GM18861 (cell line): Measurements from ENCODE around the gene MAEA.
"Not testable (repeated sequence)": the region's sequence is repeated elsewhere in the genome, so short reads cannot be mapped to it uniquely, and the experiment has no call there.

Source experiments
- ATAC-seq: cut with Tn5 transposase; IDR thresholded peaks from one replicate; pipeline ENCODE4 v1.9.1; 2021; ENCODE audit not compliant: unreplicated experiment

Gene MAEA

DNA sequence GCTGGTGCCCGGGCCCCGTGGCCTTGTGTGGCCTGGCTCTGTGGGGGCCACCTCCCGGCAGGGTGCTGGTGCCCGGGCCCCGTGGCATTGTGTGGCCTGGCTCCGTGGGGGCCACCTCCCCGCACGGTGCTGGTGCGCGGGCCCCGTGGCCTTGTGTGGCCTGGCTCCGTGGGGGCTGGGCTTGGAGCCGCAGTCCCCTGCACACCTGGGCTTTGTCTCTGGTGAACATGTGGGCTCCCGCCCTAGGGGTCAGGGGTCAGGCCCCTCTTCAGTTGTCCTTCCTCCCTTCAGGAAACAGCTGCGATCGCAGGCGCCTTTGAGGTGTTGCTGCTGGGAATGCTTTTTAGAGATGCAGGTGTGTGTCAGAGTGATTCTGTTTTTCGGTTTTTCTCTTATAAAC, 74.5 kb downstream of the MAEA start:
- ATAC-seq = no peak

DNA sequence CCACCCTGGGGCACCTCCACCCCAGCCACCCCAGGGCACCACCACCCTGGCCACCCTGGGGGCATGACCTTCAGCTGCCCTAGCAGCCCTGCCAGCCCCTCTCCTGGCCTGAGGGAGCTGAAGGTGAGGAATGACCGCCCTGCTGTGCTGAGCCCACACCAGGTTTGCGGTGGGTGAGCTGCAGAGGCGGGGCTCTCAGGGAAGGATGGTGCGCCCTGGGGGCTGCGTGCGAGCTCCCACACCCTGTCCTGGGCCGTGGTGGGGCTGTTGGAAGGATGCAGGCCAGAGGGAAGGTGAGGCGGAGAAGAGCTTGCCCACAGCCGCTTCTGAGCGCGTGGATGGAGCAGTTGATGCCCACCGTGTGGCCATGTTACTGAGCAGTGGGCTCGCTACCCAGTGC, 75.1 kb downstream of the MAEA start:
- ATAC-seq = no peak

DNA sequence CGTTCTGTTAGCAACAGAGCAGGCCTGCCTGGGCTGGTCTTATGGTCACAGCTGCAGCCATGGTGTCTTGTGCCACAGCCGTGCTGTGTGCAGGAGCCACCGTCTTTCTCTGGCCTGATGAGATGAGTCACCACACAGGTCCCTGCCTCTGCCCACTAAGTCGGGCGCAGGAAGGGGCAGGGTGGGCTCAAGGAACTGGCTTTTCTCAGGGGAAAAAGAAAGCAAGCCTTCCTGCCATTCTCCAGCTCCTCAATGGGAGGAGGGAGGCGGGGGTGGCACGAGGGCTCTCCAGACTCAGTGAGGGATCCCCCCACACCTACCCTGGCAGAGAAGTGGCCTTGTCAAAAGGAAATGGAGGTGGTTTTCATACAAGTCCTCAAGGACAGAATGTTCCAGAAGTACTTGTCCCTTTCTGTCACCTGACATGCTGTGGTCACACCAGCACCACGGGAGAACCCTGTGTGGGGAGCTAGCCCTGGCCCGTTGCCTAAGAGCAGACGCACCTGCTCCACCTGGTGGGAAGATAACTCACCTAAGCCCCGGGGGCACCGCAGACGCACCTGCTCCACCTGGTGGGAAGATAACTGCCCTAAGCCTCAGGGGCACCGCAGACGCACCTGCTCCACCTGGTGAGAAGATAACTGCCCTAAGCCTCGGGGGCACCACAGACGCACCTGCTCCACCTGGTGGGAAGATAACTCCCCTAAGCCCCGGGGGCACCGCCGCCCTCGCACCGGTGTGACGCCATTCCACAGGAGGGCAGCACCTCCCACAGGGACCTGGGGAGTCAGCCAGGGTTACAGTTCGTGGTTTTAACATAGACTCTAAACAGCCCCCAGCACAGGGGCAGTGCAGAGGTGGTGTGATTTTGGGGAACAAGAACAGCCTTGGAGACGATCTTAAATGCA, 75.8 kb downstream of the MAEA start:
- ATAC-seq = no peak

DNA sequence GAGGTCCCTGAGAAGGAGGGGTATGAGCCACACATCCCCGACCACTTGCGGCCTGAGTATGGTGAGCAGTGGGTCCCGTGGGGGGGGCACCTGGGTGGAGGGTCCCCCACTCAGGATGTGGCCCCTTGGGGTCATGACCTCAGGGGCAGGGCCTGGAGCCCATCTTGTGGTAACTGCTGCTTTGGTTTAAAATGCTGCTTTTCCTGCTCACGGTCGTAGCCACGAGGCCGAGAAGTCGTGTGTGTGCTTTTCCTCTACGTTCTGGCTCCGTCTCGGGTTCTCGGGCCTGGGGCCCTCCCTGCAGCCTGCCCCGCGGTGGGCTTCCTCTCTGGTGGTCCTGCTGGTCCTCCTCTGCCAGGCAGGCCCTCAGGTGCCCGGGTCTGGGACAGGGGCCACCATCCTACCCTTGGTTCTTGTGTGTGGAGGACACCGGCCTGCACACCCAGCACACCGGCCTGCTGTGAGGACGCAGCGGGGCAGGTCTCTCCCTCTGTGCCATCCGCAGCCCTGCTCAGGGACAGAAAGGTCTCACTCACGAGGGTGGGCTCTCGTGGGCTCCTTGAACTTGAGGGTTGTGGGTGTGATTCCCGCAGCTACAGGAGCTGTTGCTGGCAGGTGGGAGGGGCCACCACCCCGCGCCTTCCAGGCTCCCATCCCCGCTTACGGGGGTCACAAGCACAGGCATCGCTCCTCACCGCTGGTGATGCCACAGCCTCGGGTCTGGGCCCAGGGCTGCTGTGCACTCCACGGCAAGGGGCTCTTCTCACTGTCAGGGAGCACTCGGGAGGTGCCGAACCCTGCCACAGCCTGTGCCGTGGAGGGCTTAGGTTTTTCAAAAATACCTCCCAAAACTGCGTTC, 76.9 kb downstream of the MAEA start:
- ATAC-seq = no peak

DNA sequence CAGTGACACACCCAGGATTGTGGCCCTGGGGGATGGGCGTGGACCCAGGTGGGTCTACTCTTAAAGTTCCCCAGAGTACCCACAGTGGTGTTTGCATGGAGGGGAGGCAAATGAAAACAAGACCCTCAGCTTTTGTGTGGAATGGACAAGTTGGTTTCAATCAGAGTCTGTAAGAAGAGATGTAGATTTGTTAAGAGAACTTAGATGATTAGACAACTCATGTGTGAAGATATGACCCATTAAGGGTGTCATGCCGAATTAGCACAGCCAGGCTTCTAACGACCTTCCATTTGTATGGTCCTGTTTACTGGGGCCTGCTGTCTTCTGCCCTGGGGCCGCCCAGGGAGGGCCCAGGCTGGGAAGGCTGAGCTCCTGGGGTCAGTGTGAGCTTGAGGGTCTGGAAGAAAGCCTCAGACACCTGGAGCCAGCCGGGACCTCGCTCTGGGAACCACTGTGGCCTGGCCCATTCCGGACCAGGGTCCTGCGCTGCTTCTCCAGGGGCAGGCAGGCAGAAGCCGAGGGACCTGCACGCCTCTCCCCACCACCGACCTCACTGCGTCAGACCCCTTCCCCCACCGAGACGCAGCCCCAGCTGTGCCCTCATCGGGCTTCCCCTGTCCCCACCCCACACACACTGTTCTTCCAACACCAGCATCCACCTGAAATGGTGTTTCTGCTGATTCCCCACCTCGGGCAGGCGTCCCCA, 77.7 kb downstream of the MAEA start:
- ATAC-seq = no peak

DNA sequence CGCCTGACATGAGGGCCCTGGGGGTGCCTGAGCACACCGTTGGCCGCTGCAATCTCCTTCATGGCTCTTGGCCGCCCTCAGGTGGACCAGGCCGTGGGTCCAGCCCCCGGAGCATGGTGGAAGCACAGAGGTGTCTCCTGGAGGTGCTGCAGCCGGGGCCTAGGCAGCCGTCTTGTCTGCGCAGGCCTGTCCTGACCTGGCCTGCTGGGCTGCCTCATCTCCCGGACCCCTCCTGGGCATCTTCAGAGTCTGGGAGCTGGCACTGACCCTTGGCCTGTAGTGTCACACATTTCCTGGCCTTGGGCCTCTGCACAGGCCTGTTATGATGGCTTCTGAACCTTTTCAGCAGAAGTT, 78.2 kb downstream of the MAEA start:
- no peak for ATAC-seq

DNA sequence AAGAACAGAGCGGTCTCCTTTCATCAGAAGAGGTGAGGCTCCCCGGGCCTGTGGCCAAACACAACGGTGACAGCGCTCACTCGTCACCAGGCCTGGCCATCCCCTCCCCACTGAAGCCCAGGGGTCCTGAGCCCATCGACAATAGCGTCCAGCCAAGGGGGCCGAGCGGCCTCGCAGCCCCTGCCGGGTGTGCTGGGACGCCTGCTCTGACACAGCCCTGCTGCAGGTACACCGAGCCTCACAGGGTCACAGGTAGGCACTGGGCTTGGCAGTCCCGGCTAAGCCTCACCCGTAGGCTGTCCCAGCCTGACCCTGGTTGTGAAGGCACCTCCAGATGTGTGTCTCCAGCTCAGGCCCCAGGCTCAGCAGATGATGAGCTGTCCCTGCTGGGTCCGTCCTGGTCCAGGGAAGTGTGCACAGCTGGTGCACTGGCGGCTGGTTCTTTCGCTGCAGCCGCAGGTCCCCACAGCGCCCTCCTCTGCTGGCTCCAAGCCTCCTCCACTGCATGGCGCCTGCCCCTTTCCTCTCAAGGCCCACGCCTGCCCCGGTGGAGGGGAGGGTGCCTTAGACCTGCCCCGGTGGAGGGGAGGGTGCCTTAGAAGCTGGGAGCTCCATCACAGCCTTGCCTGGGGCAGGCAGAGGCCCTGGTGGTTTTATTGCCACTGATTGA, 78.9 kb downstream of the MAEA start:
- no peak for ATAC-seq

DNA sequence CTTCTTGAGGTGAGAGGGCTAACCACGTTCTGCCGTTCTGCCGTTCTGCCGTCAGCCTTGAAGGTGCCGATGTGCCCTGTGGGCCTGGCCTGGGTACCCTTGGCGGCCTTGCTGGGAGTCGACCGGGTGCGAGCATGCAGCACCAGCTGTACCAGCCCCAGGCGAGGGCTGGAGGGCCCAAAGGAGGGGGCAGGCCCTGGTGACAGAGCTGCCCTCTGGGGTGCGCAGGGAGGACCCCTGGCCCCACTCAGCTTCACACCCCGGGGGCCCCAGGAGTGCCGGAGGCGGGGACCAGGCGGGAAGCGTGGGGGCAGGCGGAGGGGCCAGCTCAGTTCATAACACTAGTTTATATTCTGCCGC, 79.4 kb downstream of the MAEA start:
- ATAC-seq = no peak

DNA sequence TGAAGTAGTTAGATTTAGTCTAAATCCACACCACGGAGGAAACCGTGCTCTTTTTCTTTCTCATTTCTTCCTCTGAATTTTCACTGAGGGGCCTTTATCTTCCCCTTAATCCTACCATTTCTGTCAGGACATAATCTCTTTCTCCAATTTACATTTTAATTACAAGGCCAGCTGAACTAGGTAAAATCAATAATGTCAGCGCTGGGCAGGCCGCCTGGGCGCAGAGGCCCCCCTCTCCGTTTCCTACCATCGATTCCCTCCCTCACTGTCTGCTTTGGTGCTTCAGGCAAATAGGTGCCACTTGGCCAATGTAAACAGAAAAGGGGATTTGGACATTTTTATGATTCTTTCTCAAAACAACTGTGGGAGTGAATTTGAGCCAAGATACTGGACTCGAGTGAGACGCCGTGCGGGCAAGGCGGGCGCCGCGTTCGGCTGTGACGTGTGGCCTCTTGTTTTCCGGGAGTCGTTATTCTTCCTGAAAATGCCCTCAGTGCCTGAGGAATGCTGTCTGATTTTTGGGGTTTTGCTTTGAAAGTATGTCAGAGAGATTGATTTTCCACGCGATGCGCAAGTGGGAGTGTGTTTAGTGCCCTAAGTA, 79.9 kb downstream of the MAEA start:
- ATAC-seq = no peak

DNA sequence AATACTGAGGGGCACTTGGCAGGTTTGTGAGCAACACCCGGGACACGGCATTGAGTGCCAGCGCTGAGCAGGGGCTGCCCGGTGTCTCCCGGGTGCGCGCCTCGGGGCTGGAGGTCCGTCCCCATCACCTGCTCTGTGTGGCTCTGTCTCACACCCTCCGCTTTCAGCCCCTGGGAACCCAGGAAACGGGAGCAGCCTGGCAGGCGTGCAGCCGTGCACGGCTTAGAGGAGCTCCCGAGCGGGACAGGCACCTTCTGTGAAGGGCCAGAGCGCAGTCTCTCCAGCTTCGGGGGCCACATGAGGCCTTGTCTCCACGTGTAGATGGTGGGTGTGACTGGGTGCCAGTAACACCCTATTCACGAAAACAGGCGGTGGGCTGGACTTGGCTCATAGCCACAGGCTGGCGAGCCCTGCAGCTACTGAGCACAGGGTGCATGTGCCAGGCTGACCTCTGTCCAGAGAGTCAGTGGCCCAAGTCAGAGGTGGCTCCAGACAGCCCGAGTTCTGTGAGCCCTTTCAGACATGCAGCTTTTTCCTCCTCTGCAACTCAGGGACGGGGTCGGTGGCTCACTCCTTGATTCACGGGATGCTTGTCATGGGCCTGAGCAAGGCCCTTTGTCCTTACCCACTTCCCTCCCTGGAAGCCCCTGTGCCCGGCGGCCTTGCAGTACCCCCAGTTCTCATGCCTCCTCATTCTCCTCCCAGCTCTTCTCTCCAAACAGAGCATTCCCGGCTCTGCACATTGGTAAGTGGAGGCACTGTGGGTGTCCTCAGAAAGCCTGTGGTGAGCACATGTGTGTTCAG, 80.8 kb downstream of the MAEA start:
- ATAC-seq = no peak

DNA sequence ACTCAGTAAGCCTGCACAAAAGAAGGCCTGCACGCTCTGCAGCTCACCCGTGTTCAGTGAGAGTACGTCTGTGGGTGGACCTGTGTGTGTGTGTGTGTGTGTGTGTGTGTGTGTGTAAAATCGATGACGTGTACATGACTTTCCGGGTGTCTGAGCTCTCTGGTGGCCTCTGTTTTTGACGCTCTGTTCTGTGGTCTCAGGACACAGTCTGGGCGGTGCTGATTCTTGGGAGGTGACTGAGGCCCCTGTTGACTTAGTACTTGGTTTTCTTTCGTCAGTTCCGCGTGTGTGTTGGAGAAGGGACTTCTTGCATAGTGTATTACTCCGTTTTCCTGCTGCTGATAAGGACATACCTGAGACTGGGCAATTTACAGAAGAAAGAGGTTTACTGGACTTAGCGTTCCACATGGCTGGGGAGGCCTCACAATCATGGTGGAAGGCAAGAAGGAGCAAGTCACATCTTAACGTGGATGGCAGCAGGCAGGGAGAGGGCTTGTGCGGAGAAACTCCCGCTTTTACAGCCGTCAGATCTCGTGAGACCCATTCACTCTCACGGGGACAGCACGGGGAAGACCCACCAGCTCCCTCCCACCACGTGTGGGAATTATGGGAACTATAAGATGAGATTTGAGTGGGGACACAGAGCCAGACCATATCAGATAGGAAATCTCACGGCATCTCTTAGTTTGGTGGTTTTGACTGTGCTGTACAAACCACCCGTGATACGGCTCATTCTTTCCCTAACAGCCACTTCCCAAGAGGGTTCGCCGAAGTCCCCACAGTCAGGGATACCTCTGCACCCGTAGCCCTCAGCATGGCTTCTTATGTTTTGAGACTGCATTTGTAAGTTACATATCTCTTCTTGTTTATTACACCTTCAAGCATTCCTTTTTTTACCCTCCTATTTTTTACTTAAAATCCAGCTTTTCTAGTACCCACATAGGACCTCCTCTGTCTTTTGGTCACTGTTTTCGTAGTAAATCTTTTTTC, 81.8 kb downstream of the MAEA start:
- ATAC-seq = no peak

DNA sequence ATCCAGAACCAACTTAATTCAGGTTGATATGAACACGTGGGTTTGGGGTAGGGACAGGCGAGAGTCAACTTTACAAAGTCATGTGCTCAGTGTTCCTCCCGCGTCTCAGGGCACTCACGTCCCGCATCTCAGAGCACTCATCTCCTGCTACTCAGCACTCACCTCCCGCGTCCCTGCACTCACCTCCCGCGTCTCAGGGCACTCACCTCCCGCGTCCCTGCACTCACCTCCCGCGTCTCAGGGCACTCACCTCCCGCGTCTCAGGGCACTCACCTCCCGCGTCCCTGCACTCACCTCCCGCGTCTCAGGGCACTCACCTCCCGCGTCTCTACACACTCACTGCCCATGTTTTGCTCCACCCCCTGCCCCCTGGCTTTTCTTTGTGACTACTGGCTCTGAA, 82.9 kb downstream of the MAEA start:
- ATAC-seq = not testable (repeated sequence)

DNA sequence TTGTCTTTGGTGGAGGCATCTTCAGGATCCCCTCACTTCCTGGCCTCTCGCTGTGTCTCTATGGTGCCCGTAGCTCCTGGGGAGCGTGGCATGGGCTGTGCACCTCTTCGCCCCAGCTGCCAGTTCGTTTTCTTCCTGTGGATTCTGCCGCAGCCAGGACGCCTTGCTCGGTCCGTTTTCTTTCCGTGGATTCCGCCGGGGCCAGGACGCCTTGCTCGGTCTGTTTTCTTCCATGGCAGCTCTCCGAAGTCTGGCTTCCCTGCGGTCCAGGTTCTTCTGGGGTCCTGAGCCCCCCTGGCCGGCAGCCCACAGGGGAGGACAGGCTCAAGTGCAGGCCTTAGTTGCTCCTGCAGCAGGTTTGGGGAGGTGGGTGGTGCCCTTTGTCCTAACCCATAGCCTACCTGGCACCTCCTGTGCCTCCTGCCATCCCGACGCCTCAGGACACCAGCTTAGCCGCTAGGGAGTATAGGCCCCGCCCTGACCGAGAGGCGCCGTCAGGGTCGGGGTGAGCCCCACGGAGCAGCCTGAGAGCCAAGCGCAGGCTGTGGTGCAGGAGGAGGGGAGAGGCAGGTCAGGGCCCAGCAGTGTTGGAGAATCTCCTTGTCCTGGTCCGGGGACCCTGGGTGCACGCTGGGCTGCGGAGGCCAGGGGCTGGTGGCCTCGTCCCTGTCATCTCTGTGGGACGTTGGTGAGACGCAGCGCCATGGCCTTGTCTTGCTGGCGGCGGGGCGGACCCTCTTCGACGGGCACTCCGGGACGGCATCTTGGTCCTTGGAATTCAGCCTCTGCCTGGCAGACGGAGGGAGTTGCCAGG, 84.4 kb downstream of the MAEA start:
- no peak for ATAC-seq

DNA sequence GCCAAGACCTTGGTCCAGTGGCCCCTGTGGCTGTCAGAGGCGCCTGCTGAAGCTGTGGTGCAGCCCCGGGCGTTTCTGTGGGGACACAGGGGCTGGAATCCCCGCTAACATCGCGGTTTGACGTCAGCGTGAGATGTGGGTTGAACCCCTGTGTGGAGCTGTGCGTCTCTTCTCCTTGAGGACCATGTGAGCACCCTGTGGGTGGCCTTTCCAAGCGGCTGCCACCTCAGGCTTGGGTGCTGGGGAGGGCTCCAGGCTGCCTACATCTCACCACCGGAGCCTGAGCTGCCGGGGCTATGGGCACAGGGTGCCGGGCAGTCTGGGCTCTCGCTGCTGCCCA, 85.0 kb downstream of the MAEA start:
- no peak for ATAC-seq

DNA sequence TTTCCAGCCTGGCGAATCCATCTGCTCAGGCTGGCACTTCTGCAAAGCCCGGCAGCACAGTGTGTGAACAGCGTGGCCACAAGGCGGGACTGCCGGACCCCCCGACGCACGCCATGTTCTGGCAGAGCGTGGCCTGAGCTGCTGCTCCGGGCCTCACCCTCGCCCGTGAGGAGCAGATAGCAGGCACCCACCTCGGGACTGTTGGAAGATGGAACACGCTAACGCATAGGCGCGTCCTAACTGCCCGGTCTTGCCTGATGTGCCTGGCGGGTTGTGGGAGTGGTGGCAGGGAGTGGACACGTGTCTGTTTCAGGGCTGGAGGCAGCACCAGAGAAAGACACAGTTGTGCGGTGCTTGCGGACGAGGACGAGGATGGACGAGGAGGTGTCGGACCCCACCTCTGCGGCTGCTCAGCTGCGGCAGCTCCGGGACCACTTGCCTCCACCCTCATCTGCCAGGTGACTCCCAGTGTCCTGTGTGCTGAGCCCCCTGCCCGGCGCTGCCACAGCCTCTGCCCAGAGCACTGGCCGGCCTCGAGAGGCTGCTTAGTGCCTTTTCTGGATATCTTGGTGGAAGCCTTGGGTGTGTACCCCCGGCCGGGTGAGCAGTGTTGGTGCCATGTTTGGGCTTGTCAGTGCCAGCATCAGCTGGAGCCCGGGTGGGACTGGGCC, 85.5 kb downstream of the MAEA start:
- ATAC-seq = no peak

DNA sequence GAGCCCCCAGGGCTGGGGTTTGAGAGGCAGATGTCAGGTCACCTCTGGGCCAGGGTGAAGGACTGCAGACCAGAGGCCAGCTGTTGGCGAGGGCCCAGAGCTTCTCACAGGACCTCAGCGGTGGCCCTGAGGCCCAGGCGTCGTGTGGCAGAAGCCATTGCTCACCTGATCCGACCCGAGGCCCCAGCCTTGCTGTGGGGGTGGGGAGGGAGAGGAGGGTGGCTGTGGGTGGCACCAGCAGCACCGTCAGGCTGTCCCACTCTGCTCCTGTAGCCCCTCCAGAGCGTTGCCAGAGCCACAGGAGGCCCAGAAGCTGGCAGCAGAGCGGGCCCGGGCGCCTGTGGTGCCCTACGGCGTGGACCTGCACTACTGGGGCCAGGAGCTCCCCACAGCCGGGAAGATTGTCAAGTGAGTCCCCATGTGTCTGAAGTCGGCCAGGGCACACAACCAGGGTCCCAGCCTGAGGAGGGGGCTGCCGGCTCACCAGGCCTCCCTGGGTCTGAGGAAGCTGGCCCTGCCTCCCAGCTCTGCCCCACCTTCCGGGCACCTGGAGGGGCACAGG, 86.2 kb downstream of the MAEA start:
- no peak for ATAC-seq

DNA sequence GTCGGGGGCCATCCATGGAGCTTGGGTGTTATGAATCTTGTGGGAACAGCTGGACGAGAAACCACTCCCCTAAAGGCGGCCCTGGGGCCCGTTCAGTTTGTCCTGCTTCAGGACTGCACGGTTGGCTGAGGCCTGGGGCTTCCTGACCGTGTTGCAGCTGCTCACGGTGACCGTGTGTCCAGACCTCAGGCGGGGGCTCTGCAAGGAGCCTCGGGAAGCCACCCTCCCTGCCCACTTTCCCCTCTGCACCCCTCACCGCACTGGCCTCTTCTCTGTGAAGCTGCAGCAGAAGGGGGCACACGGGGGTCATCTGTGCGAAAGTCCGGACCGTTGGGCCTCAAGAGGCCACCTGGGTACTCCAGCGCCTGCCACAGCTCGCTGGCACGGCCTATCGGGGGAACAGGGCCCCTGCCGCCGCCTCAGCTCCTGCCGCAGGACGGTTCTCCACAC, 86.7 kb downstream of the MAEA start:
- no peak for ATAC-seq
